ENCODE data around the gene TOR4A. TPM values are rescaled to one million over a fixed set of nuclear protein-coding genes. Genes with fewer than 3 reads are reported as not detected.

Gene TOR4A
- total and polyA plus RNA-seq, 9 of the 15 experiments (the other 6 are each of a cell fraction or from before 2014, with no cell fraction given), result 3.9 to 49.2 (median 8.8) TPM

DNA sequence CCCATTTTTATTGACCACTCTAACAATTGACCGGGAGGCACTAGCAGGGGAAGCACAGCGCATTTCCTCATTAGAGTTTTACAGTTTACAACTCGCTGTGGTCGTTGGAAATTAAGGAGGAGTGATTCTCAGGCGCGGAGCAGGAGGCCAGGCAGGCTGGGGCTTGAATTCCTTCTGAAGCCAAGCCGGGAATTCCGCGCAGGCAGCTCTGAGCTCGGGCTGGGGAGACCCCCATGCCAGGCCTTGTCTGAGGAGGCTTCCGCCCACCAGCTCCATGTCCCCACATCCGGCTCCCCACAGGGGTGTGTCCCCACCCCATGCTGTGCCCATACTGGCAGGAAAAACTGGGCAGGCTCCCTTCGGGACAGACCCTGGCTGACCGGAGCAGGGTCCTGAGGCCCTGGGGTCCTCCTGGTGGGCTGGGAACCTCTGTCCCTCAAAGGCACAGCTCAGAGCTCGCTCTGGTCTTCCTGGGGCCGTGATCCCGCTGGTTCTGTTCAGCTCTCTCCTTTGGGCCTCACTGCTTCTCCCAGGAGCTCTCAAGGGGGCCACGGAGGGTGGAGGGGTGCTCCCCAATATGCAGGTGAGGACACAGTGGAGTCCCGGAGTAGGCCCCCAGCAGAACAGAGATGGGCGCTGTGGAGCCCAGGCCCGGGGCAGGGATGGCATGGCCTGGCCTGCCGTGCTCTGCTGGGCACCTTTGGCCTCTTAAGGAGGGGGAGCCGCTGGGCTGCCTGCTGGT is 25.8 kb downstream of the TOR4A start (continued):
- no peak for TF ChIP-seq SIX5 (IDR thresholded peaks at IDR 0.05; ENCODE audit: borderline replicate concordance in 1 of 2, insufficient read depth in 1 of 2, low read depth in 1 of 2, low read length in 2 of 2)
- TF ChIP-seq BCOR (IDR thresholded peaks at IDR 0.05), result no peak
- no peak for TF ChIP-seq CHD1 (IDR thresholded peaks at IDR 0.05; ENCODE audit: low read length)
- TF ChIP-seq ZNF263 (CRISPR knock-in tag; IDR thresholded peaks at IDR 0.05; ENCODE audit: borderline replicate concordance), result peak; percentile 42; the same call in 1 of the 2 replicates
- no peak for TF ChIP-seq ZNF785 (CRISPR knock-in tag; IDR thresholded peaks at IDR 0.05)
- no peak for TF ChIP-seq ILF3 (IDR thresholded peaks at IDR 0.05; ENCODE audit: borderline replicate concordance)
- TF ChIP-seq HNRNPUL1 (IDR thresholded peaks at IDR 0.05; ENCODE audit: low read length), result no peak
- TF ChIP-seq TEAD1 (CRISPR knock-in tag; IDR thresholded peaks at IDR 0.05), result no peak
- no peak for TF ChIP-seq HMBOX1 (IDR thresholded peaks at IDR 0.05)
- TF ChIP-seq SAFB (IDR thresholded peaks at IDR 0.05; ENCODE audit: borderline replicate concordance, low read depth, low read length), result no peak
- no peak for TF ChIP-seq TBL1XR1 (IDR thresholded peaks at IDR 0.05; ENCODE audit: low read length in 2 of 2)
- TF ChIP-seq NUFIP1 (IDR thresholded peaks at IDR 0.05; ENCODE audit: partially characterized antibody), result no peak
- TF ChIP-seq FUS (optimal IDR thresholded peaks at IDR 0.05; ENCODE audit: low read depth, low read length), result no peak
- TF ChIP-seq ZNF232 (CRISPR knock-in tag; IDR thresholded peaks at IDR 0.05), result no peak
- no peak for TF ChIP-seq NR2F6 (CRISPR knock-in tag; IDR thresholded peaks at IDR 0.05)
- TF ChIP-seq SIN3A (IDR thresholded peaks at IDR 0.05; ENCODE audit: borderline replicate concordance in 2 of 2, control insufficient read depth in 1 of 2, low read depth in 2 of 2, low read length in 2 of 2), result no peak
- TF ChIP-seq ZNF316 (IDR thresholded peaks at IDR 0.05), result no peak
- TF ChIP-seq ZNF253 (CRISPR knock-in tag; conservative IDR thresholded peaks at IDR 0.05), result no peak
- no peak for TF ChIP-seq TFAP4 (CRISPR knock-in tag; IDR thresholded peaks at IDR 0.05; ENCODE audit: borderline replicate concordance)
- TF ChIP-seq ZNF24 (IDR thresholded peaks at IDR 0.05), result no peak
- no peak for TF ChIP-seq E2F4 (CRISPR knock-in tag; IDR thresholded peaks at IDR 0.05; ENCODE audit: low read depth)
- TF ChIP-seq VEZF1 (CRISPR knock-in tag; IDR thresholded peaks at IDR 0.05), result no peak
- no peak for TF ChIP-seq FIP1L1 (IDR thresholded peaks at IDR 0.05; ENCODE audit: low read depth, low read length, poor library complexity, severe bottlenecking)
- no peak for TF ChIP-seq RNF2 (IDR thresholded peaks at IDR 0.05)
- TF ChIP-seq RBFOX2 (IDR thresholded peaks at IDR 0.05; ENCODE audit: low read depth, low read length), result no peak
- no peak for TF ChIP-seq ZNF778 (CRISPR knock-in tag; IDR thresholded peaks at IDR 0.05)
